IMR-90 (cell line): ENCODE measurements around the gene ZBTB40. TPM values are rescaled to one million over a fixed set of nuclear protein-coding genes. Genes with fewer than 3 reads are reported as not detected.

Experiments used
- ATAC-seq: fragments of 200-7000 bp; cut with Tn5 transposase; 2 replicates; pipeline ENCODE4 v1.9.1; 2020; ENCODE audit warnings: low read depth, mild to moderate bottlenecking, moderate library complexity
- BruUV-seq: library from RNA; stranded (reverse); fragments of 400-500 nt; replicated peaks from 2 replicates; lab custom pipeline; 2021; lab: Mats Ljungman, UMichigan
- CTCF ChIA-PET: fragments of 300-600 bp; formaldehyde crosslinking; extraction: SDS; loops from one replicate; lab custom pipeline; 2021; ENCODE audit warnings: antibody characterized with exemption; lab: Yijun Ruan, JAX
- POLR2A ChIA-PET: fragments of 300-600 bp; sonication (Branson Sonifier 250); formaldehyde crosslinking; loops from one replicate; lab custom pipeline; 2022; ENCODE audit warnings: antibody characterized with exemption; ENCODE audit not compliant: unreplicated experiment; lab: Charles Lee
- DNase-seq: peaks from one replicate; pipeline ENCODE4 v3.0.0; 2013
- H2AFZ ChIP-seq: replicated peaks from 2 replicates; pipeline ENCODE3; 2013; ENCODE audit warnings: low read length, mild to moderate bottlenecking; ENCODE audit not compliant: poor library complexity
- H2AK5ac ChIP-seq: 2 replicates; pipeline ENCODE4 v1.6.1; 2013; ENCODE audit warnings: low read depth, low read length, inconsistent platforms
- H2AK9ac ChIP-seq: replicated peaks from 2 replicates; pipeline ENCODE3; 2013; ENCODE audit warnings: mild to moderate bottlenecking, low read depth, low read length, moderate library complexity; ENCODE audit not compliant: poor library complexity
- H2BK120ac ChIP-seq: 2 replicates; pipeline ENCODE4 v1.6.1; 2013; ENCODE audit warnings: low read depth, low read length, inconsistent platforms
- H2BK15ac ChIP-seq: 3 replicates; pipeline ENCODE4 v1.6.1; 2013; ENCODE audit warnings: low read depth, low read length, inconsistent platforms
- H2BK20ac ChIP-seq: 2 replicates; pipeline ENCODE4 v1.6.1; 2013; ENCODE audit warnings: low read depth, mild to moderate bottlenecking, inconsistent platforms, low read length, moderate library complexity
- H2BK5ac ChIP-seq: 2 replicates; pipeline ENCODE4 v1.6.1; 2013; ENCODE audit warnings: mild to moderate bottlenecking, low read depth, low read length, inconsistent platforms; ENCODE audit not compliant: poor library complexity, severe bottlenecking
- H3K14ac ChIP-seq: replicated peaks from 2 replicates; pipeline ENCODE4 v1.6.1; 2013; ENCODE audit warnings: low read depth, low read length, inconsistent platforms
- H3K18ac ChIP-seq: 2 replicates; pipeline ENCODE4 v1.6.1; 2013; ENCODE audit warnings: low read depth, low read length, control low read depth
- H3K23ac ChIP-seq: 2 replicates; pipeline ENCODE4 v1.6.1; 2013; ENCODE audit warnings: low read depth, low read length, inconsistent platforms
- H3K27ac ChIP-seq: 2 replicates; pipeline ENCODE4 v1.5.1; 2013; ENCODE audit warnings: mild to moderate bottlenecking, control low read depth, low read length; ENCODE audit not compliant: insufficient read depth
- H3K27me3 ChIP-seq: 2 replicates; pipeline ENCODE4 v1.6.1; 2013; ENCODE audit warnings: low read length; ENCODE audit not compliant: control insufficient read depth, insufficient read depth
- H3K36me3 ChIP-seq: 2 replicates; pipeline ENCODE4 v1.6.1; 2013; ENCODE audit warnings: low read length, mixed read lengths; ENCODE audit not compliant: control insufficient read depth, insufficient read depth
- H3K4ac ChIP-seq: 2 replicates; pipeline ENCODE4 v1.6.1; 2013; ENCODE audit warnings: low read depth, low read length, inconsistent platforms
- H3K4me1 ChIP-seq: 2 replicates; pipeline ENCODE4 v1.6.1; 2013; ENCODE audit warnings: low read length, mixed read lengths; ENCODE audit not compliant: control insufficient read depth, insufficient read depth
- H3K4me2 ChIP-seq: 2 replicates; pipeline ENCODE4 v1.6.1; 2013; ENCODE audit warnings: low read depth, mild to moderate bottlenecking, control low read depth, low read length, moderate library complexity
- H3K4me3 ChIP-seq: 2 replicates; pipeline ENCODE4 v1.5.1; 2013; ENCODE audit warnings: low read depth, mild to moderate bottlenecking, control low read depth, low read length, moderate library complexity; ENCODE audit not compliant: insufficient read depth
- H3K56ac ChIP-seq: 2 replicates; pipeline ENCODE4 v1.6.1; 2013; ENCODE audit warnings: low read length, inconsistent platforms; ENCODE audit not compliant: insufficient read depth; ENCODE audit errors: extremely low read depth
- H3K79me1 ChIP-seq, 2 experiments: 2 replicates each; pipeline ENCODE4 v1.6.1; 2013; ENCODE audit warnings: low read length in 2 of 2, inconsistent platforms in 1 of 2, low read depth in 1 of 2
- H3K9ac ChIP-seq: 2 replicates; pipeline ENCODE4 v1.6.1; 2013; ENCODE audit warnings: low read depth, low read length, control low read depth
- H3K9me1 ChIP-seq: 2 replicates; pipeline ENCODE4 v1.6.1; 2013; ENCODE audit warnings: low read length, inconsistent platforms; ENCODE audit not compliant: insufficient read depth
- H3K9me3 ChIP-seq: 2 replicates; pipeline ENCODE4 v1.6.1; 2013; ENCODE audit warnings: low read length; ENCODE audit not compliant: control insufficient read depth, insufficient read depth
- H4K20me1 ChIP-seq: 2 replicates; pipeline ENCODE4 v1.6.1; 2013; ENCODE audit warnings: low read length, inconsistent platforms; ENCODE audit not compliant: insufficient read depth
- H4K5ac ChIP-seq: 2 replicates; pipeline ENCODE4 v1.6.1; 2013; ENCODE audit warnings: mild to moderate bottlenecking, low read depth, low read length, control low read depth
- H4K8ac ChIP-seq, 2 experiments: 2 replicates each; pipeline ENCODE4 v1.6.1; 2013; ENCODE audit warnings: low read depth in 2 of 2, low read length in 2 of 2, control low read depth in 1 of 2, inconsistent platforms in 1 of 2
- H4K91ac ChIP-seq: 2 replicates; pipeline ENCODE4 v1.6.1; 2013; ENCODE audit warnings: low read depth, low read length, inconsistent platforms; ENCODE audit not compliant: insufficient read depth
- BHLHE40 ChIP-seq: fragments of 150-350 bp; IDR thresholded peaks from 2 replicates; pipeline ENCODE4 v1.6.1; 2016; ENCODE audit warnings: mild to moderate bottlenecking, low read depth, low read length
- CEBPB ChIP-seq: IDR thresholded peaks from 2 replicates; pipeline ENCODE4 v1.6.1; 2012; ENCODE audit warnings: low read depth, low read length, improper control_type of control experiment
- CHD1 ChIP-seq: IDR thresholded peaks from 2 replicates; pipeline ENCODE4 v1.6.1; 2012; ENCODE audit warnings: low read depth, low read length, improper control_type of control experiment
- FOS ChIP-seq: fragments of 150-350 bp; IDR thresholded peaks from 2 replicates; pipeline ENCODE4 v1.6.1; 2016; ENCODE audit warnings: low read depth, low read length
- MAFK ChIP-seq: IDR thresholded peaks from 2 replicates; pipeline ENCODE4 v1.6.1; 2012; ENCODE audit warnings: low read depth, low read length, improper control_type of control experiment
- MXI1 ChIP-seq: IDR thresholded peaks from 2 replicates; pipeline ENCODE4 v1.6.1; 2012; ENCODE audit warnings: low read depth, mild to moderate bottlenecking, low read length, moderate library complexity, borderline replicate concordance
- POLR2A ChIP-seq: IDR thresholded peaks from 2 replicates; pipeline ENCODE4 v1.6.1; 2012; ENCODE audit warnings: mild to moderate bottlenecking, low read depth, low read length
- RAD21 ChIP-seq: IDR thresholded peaks from 2 replicates; pipeline ENCODE4 v1.6.1; 2012; ENCODE audit warnings: low read length, improper control_type of control experiment
- RCOR1 ChIP-seq: IDR thresholded peaks from 2 replicates; pipeline ENCODE4 v1.6.1; 2012; ENCODE audit warnings: mild to moderate bottlenecking, low read length, improper control_type of control experiment; ENCODE audit not compliant: insufficient replicate concordance
- RFX5 ChIP-seq: IDR thresholded peaks from 2 replicates; pipeline ENCODE4 v1.8.0; 2012; ENCODE audit warnings: low read depth, mild to moderate bottlenecking, low read length, moderate library complexity
- SMC3 ChIP-seq: fragments of 150-350 bp; IDR thresholded peaks from 2 replicates; pipeline ENCODE4 v1.6.1; 2016; ENCODE audit warnings: low read depth, mild to moderate bottlenecking, antibody characterized with exemption, low read length, moderate library complexity
- WGBS, 2 experiments: methylation state at CpG; one replicate each; pipeline versions ENCODE4 v1.1.5 to v1.1.7; 2013; ENCODE audit warnings: missing lambda C conversion rate in 2 of 2; ENCODE audit not compliant: insufficient read length in 1 of 2; ENCODE audit errors: extremely low coverage in 2 of 2; 5-methylcytosine and 5-hydroxymethylcytosine counted together
- dilution Hi-C: fragments of 300-500 bp; cut with HindIII; formaldehyde crosslinking; loops from one replicate; pipeline ENCODE4 v1.14.3; 2018; ENCODE audit warnings: low sequenced_read_pairs; ENCODE audit not compliant: unreplicated experiment
- in situ Hi-C: fragments of 300-500 bp; cut with MboI; formaldehyde crosslinking; loops from 3 replicates; pipeline ENCODE4 v1.14.3; 2019; ENCODE audit warnings: low sequenced_read_pairs, inconsistent platforms, mixed read lengths
- intact Hi-C: fragments of 100-400 bp; cut with micrococcal nuclease; formaldehyde crosslinking; loops from 2 replicates; pipeline ENCODE4 v1.10.0; 2022
- polyA plus RNA-seq, 3 experiments: library from polyadenylated mRNA; depleted of rRNA; stranded (reverse); fragments of >200 nt; gene quantifications; 2 replicates each; pipeline ENCODE4 v1.2.3, GENCODE V29; 2012; ENCODE audit warnings: low replicate concordance in 1 of 3
- total RNA-seq: library from RNA; depleted of rRNA; stranded (reverse); fragments of >200 nt; gene quantifications from 2 replicates; pipeline ENCODE4 v1.2.3, GENCODE V29; 2012
- TF ChIP-seq, protein P1 (sequence below): conservative IDR thresholded peaks from 2 replicates; pipeline ENCODE4 v1.5.1; 2012; ENCODE audit warnings: mild to moderate bottlenecking, low read depth, low read length, improper control_type of control experiment
- TF ChIP-seq, protein P2 (sequence below): fragments of 150-350 bp; IDR thresholded peaks from 2 replicates; pipeline ENCODE4 v1.6.1; 2016; ENCODE audit warnings: low read depth, mild to moderate bottlenecking, low read length, moderate library complexity, borderline replicate concordance
- TF ChIP-seq, protein P3 (sequence below): fragments of 150-350 bp; IDR thresholded peaks from 2 replicates; pipeline ENCODE4 v1.6.1; 2017; ENCODE audit warnings: mild to moderate bottlenecking, antibody characterized with exemption, low read length, low read depth

ZBTB40 gene
- total and polyA plus RNA-seq, 2 of the 4 experiments (the other 2 are of a cell fraction) = 6.0 to 9.7 TPM

DNA sequence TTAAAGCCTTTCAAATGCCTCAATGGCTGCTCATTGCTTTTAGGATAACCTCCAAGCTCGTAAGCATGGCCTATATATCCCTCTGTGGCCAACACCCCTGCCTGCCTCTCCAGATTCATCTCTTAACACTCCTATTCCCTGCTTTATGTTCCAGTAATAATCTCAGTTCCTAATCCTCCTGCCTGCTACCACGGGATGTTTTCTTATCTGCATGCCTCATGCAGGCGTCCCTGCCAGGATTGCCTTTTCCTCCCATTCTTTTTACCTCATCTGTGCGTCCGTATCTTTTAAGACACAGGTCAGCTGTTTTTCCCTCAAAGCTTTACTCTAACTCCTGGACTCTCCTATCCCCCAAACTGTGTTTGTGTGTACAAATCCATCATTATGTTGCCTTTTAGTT, 36.1 kb downstream of the ZBTB40 start:
- Histone ChIP-seq H4K91ac (no peak overlapping the region), H3K4me3 (no peak overlapping the region), H2BK15ac (no peak overlapping the region), H2AK9ac (no peak overlapping the region), H2AFZ (no peak overlapping the region), H2BK5ac (no peak overlapping the region), H3K56ac (no peak overlapping the region), H4K8ac (no peak overlapping the region), H3K18ac (no peak overlapping the region), H3K4me2 (no peak overlapping the region), H3K9me3 (no peaks in the 10 kb centered on the region), H3K23ac (no peak overlapping the region), H2BK20ac (no peak overlapping the region), H3K79me1 (peaks cover 17 to 19% of the 10 kb centered on the region in 2 experiments), H3K27me3 (no peaks in the 10 kb centered on the region), H2BK120ac (no peak overlapping the region), H3K27ac (no peak overlapping the region), H3K9me1 (0 out of 2 replicates have a peak, but pooled peaks cover 3% of the 10 kb centered on the region), H3K9ac (no peak overlapping the region; the same call in 1 of the 2 replicates), H4K5ac (no peak overlapping the region), H3K4me1 (no peaks in the 10 kb centered on the region), H2AK5ac (no peak overlapping the region), H4K20me1 (peaks cover 12% of the 10 kb centered on the region; the same call in 1 of the 2 replicates), H3K4ac (no peak overlapping the region), H3K14ac (no peak overlapping the region), H3K36me3 (no peaks in the 10 kb centered on the region; the same call in 1 of the 2 replicates)
- intact Hi-C loops (no loop called here), dilution Hi-C loops (no loop called here), in situ Hi-C loops (no loop called here)
- WGBS, 2 experiments = 50% methylated on average over 2 of the region's 5 CpGs; no CpG with 5 or more reads in 1 of the 2 experiments
- no TSS peak for BruUV-seq
- no peak for ATAC-seq
- DNase-seq = no peak
- TF ChIP-seq MXI1 (no peak), FOS (no peak), POLR2A (no peak), RFX5 (no peak), CHD1 (no peak), CEBPB (no peak), RCOR1 (no peak), BHLHE40 (no peak), SMC3 (no peak), RAD21 (no peak), MAFK (no peak)
- TF ChIP-seq, protein P1, sequence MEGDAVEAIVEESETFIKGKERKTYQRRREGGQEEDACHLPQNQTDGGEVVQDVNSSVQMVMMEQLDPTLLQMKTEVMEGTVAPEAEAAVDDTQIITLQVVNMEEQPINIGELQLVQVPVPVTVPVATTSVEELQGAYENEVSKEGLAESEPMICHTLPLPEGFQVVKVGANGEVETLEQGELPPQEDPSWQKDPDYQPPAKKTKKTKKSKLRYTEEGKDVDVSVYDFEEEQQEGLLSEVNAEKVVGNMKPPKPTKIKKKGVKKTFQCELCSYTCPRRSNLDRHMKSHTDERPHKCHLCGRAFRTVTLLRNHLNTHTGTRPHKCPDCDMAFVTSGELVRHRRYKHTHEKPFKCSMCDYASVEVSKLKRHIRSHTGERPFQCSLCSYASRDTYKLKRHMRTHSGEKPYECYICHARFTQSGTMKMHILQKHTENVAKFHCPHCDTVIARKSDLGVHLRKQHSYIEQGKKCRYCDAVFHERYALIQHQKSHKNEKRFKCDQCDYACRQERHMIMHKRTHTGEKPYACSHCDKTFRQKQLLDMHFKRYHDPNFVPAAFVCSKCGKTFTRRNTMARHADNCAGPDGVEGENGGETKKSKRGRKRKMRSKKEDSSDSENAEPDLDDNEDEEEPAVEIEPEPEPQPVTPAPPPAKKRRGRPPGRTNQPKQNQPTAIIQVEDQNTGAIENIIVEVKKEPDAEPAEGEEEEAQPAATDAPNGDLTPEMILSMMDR = no peak
- TF ChIP-seq, protein P2, sequence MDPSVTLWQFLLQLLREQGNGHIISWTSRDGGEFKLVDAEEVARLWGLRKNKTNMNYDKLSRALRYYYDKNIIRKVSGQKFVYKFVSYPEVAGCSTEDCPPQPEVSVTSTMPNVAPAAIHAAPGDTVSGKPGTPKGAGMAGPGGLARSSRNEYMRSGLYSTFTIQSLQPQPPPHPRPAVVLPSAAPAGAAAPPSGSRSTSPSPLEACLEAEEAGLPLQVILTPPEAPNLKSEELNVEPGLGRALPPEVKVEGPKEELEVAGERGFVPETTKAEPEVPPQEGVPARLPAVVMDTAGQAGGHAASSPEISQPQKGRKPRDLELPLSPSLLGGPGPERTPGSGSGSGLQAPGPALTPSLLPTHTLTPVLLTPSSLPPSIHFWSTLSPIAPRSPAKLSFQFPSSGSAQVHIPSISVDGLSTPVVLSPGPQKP = no peak
- TF ChIP-seq, protein P3, sequence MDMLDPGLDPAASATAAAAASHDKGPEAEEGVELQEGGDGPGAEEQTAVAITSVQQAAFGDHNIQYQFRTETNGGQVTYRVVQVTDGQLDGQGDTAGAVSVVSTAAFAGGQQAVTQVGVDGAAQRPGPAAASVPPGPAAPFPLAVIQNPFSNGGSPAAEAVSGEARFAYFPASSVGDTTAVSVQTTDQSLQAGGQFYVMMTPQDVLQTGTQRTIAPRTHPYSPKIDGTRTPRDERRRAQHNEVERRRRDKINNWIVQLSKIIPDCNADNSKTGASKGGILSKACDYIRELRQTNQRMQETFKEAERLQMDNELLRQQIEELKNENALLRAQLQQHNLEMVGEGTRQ = no peak
- POLR2A ChIA-PET = no interaction called here
- CTCF ChIA-PET = no interaction called here
